ENCODE results near the gene RAB44. TPM values are rescaled to one million over a fixed set of nuclear protein-coding genes. Genes with fewer than 3 reads are reported as not detected.

RAB44 gene
- total and polyA plus RNA-seq, 9 of the 15 experiments (the other 6 are each of a cell fraction or from before 2014, with no cell fraction given): not detected

DNA sequence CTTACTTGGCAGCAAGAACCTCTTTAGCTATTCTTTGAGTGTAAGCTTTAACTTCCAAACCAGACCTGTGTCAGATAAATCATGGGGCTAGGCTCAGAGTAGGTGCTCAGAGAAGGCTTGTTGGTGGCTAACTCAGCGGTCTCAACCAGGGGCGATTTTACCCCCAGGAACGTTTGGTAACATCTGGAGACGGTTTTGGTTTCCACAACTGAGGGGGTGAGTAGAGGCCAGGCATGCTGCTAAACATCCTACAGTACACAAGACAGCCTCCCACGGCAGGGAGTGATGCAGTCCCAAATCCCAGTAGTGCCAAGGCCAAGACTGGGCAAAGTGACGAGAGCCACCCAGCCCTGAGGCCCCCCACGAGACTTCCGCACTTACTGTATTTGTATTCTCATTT is 59.2 kb downstream of the RAB44 start (continued):
- no peak for TF ChIP-seq ZNF764 (CRISPR knock-in tag; IDR thresholded peaks at IDR 0.05; ENCODE audit: low read depth)
- no peak for TF ChIP-seq ZNF347 (CRISPR knock-in tag; IDR thresholded peaks at IDR 0.05; ENCODE audit: low read depth)
- no peak for TF ChIP-seq CBX2 (IDR thresholded peaks at IDR 0.05; ENCODE audit: insufficient read depth, low read length, poor library complexity, severe bottlenecking)
- TF ChIP-seq SIRT6 (IDR thresholded peaks at IDR 0.05; ENCODE audit: low read depth, low read length): no peak
- TF ChIP-seq KLF1 (tag; IDR thresholded peaks at IDR 0.05): no peak
- TF ChIP-seq JUN (IDR thresholded peaks at IDR 0.05; ENCODE audit: borderline replicate concordance, low read depth, low read length): no peak
- no peak for TF ChIP-seq JUN (CRISPR knock-in tag; IDR thresholded peaks at IDR 0.05; ENCODE audit: borderline replicate concordance)
- TF ChIP-seq GTF2E2 (tag; IDR thresholded peaks at IDR 0.05): no peak
- TF ChIP-seq, protein P1, sequence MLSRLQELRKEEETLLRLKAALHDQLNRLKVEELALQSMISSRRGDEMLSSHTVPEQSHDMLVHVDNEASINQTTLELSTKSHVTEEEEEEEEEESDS (CRISPR knock-in tag; IDR thresholded peaks at IDR 0.05): no peak

- H3K27me3 ChIP-seq (ENCODE audit: control insufficient read depth in 2 of 2, insufficient read depth in 2 of 2, low read length in 2 of 2): peaks cover 17 to 34% of the 10 kb centered on the region in 2 experiments; a peak in 4 of 5 replicates
- H2AFZ ChIP-seq (ENCODE audit: low read depth, low read length): no peak overlapping the region
- POLR2A ChIA-PET: no interaction called here
- H3K4me3 ChIP-seq: no peak overlapping the region
- H3K79me2 ChIP-seq (ENCODE audit: control insufficient read depth, insufficient read depth, low read length): no peaks in the 10 kb centered on the region
- peaks cover 14% of the 10 kb centered on the region; the same call in 1 of the 2 replicates for H4K20me1 ChIP-seq (replicated peaks; ENCODE audit: control insufficient read depth, insufficient read depth, low read length)
- H3K9me1 ChIP-seq (ENCODE audit: control insufficient read depth, insufficient read depth, low read length): no peaks in the 10 kb centered on the region
- H3K36me3 ChIP-seq (ENCODE audit: control insufficient read depth, insufficient read depth, low read length): no peaks in the 10 kb centered on the region
- H3K4me1 ChIP-seq (replicated peaks in 1 of 2; ENCODE audit: control insufficient read depth in 2 of 2, insufficient read depth in 2 of 2, low read length in 2 of 2): peaks cover 0 to 5% of the 10 kb centered on the region in 2 experiments; a peak in 3 of 5 replicates
- no peak overlapping the region for H3K9ac ChIP-seq (ENCODE audit: insufficient read depth in 1 of 2, low read depth in 2 of 2, low read length in 2 of 2)
- WGBS (ENCODE audit: insufficient coverage, low coverage, missing lambda C conversion rate): 5% methylated on average over 4 of the region's 4 CpGs
- ATAC-seq: no peak
- no peak overlapping the region for H3K4me2 ChIP-seq (ENCODE audit: insufficient read depth, low read length)
- H3K9me3 ChIP-seq (replicated peaks; ENCODE audit: control insufficient read depth, insufficient read depth, low read depth, low read length): no peaks in the 10 kb centered on the region
- FAIRE-seq: peak; percentile 57
- DNase-seq (ENCODE audit: extremely low read depth in 1 of 4, low spot score in 3 of 4): no peak
- in situ Hi-C loops (cut with MboI) (loop anchor here (10.0 kb wide), 1 partner anchor 132 kb away; no protein-coding TSS in a partner anchor), intact Hi-C loops (cut with micrococcal nuclease) (no loop called here)
- CTCF ChIA-PET (ENCODE audit: low intra/inter-chr PET ratio): no interaction called here
- H3K27ac ChIP-seq (ENCODE audit: extremely low read depth, low read depth, low read length): no peak overlapping the region
- BruUV-seq (replicated peaks): no TSS peak
- TF ChIP-seq ESRRA (IDR thresholded peaks at IDR 0.05; ENCODE audit: borderline replicate concordance, low read depth) (no peak), SPI1 (IDR thresholded peaks at IDR 0.05; ENCODE audit: borderline replicate concordance, low read depth, low read length) (peak; percentile 23; the same call in 1 of the 2 replicates), ZBTB33 (CRISPR knock-in tag; IDR thresholded peaks at IDR 0.05) (no peak), ATF1 (CRISPR knock-in tag; IDR thresholded peaks at IDR 0.05) (no peak), ATF1 (tag; IDR thresholded peaks at IDR 0.05) (no peak), BCL6 (CRISPR knock-in tag; IDR thresholded peaks at IDR 0.05) (no peak), SRF (CRISPR knock-in tag; IDR thresholded peaks at IDR 0.05) (no peak)
- TF ChIP-seq, protein P2, sequence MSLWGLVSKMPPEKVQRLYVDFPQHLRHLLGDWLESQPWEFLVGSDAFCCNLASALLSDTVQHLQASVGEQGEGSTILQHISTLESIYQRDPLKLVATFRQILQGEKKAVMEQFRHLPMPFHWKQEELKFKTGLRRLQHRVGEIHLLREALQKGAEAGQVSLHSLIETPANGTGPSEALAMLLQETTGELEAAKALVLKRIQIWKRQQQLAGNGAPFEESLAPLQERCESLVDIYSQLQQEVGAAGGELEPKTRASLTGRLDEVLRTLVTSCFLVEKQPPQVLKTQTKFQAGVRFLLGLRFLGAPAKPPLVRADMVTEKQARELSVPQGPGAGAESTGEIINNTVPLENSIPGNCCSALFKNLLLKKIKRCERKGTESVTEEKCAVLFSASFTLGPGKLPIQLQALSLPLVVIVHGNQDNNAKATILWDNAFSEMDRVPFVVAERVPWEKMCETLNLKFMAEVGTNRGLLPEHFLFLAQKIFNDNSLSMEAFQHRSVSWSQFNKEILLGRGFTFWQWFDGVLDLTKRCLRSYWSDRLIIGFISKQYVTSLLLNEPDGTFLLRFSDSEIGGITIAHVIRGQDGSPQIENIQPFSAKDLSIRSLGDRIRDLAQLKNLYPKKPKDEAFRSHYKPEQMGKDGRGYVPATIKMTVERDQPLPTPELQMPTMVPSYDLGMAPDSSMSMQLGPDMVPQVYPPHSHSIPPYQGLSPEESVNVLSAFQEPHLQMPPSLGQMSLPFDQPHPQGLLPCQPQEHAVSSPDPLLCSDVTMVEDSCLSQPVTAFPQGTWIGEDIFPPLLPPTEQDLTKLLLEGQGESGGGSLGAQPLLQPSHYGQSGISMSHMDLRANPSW (CRISPR knock-in tag; IDR thresholded peaks at IDR 0.05): no peak
Observed at GRCh38 chr6:36757206-36757605, 59.6 kb downstream of the RAB44 start.

Measured in K562 (cell line).